Measurements from ENCODE around the gene XPNPEP1.

XPNPEP1 gene

DNA sequence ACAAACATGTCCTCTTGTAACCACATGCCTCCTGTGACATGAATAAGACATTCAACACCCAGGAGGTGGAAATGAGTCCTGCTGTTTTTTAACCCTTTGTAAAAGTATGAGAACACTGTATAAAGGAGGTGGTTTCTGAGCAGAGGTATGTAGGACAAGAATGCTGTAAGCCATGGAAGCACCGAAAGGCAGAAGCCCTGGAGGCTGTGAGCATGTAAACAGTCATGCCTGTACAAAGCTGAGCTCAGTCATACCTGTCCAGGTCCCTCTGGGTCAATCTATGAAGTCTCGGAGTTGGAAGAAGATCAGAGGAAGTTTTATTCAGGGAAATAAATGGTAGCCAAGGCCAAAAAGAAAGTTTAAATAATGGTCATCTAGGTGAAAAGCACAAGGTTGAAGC, 34.7 kb upstream of the XPNPEP1 start:
- no peak for DNase-seq
- no peak for ATAC-seq
- H3K27me3 Mint-ChIP-seq = no peaks in the 10 kb centered on the region
- no peaks in the 10 kb centered on the region for H3K9me3 Mint-ChIP-seq
- no peak overlapping the region for H3K27ac Mint-ChIP-seq
- H3K4me1 Mint-ChIP-seq = peaks cover 6% of the 10 kb centered on the region
- no peak overlapping the region for H3K4me3 Mint-ChIP-seq

DNA sequence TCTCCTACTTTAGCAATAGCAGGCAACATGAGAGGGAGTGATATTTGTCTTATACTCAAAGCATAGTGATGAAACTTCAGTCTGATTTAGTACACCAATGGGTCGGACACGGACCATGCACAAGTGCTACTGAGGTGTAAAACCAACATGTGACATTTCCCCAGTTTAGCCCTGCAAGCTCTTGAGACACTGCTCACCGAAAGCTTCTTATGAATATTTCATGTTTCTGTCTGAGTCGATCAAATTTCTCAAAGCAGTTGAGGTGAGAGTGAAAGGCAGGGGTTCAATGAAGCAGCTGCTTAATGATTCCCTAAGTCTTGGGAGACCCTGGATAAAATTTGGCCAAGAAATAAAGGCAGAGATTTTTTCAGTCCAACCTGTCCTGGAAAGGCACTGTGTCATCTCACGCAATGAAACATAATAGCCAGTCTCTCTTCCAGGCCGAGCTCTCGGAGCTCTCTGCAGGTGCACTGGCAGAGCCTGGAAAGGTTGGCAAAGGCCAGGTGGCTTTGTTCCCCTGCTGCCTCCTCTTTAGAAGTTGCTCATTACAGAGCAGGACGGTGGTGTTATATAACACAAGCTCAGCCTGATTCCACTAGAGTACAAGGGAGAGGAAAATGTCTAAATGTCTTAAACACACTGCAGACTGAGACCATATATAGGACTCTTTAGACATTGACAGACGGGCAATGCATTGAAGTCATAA, 33.9 kb upstream of the XPNPEP1 start:
- peaks cover 9% of the 10 kb centered on the region for H3K4me1 Mint-ChIP-seq
- ATAC-seq (no peak), DNase-seq (no peak)
- no peak overlapping the region for H3K4me3 Mint-ChIP-seq
- no peaks in the 10 kb centered on the region for H3K27me3 Mint-ChIP-seq
- no peak overlapping the region for H3K27ac Mint-ChIP-seq
- H3K9me3 Mint-ChIP-seq = no peaks in the 10 kb centered on the region

DNA sequence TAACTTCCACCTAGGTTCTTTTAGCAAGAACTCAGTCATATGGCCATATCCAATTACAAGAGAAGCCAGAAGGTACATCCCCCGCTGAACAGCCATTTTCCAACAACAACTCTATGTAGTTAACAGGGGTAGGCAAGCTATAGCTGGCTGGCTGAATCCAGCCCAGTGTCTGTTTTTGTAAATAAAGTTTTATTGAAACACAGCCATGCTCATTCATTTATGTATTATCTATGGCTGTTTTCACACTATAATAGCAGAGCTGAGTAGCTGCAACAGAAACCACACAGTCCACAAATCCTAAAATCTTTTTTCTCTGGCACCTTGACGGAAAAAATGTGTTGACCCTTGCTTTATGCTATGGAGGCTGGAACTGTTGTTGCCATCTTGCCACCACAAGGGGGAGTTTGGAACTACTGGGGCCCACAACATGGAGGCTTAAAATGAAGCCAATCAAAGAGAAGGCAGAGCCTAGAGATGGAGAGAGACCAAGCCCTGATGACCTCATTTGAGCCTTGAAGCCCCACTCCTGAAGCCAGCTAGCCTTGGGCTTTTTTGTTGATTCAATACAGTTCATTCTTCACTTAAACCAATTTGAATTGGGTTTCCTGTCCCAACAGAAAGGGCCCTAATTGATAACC, 33.3 kb upstream of the XPNPEP1 start:
- H3K9me3 Mint-ChIP-seq = no peaks in the 10 kb centered on the region
- DNase-seq (peak; percentile 17 to 49), ATAC-seq (peak; percentile 82)
- no peak overlapping the region for H3K27ac Mint-ChIP-seq
- no peak overlapping the region for H3K4me3 Mint-ChIP-seq
- no peaks in the 10 kb centered on the region for H3K27me3 Mint-ChIP-seq
- peaks cover 9% of the 10 kb centered on the region for H3K4me1 Mint-ChIP-seq

DNA sequence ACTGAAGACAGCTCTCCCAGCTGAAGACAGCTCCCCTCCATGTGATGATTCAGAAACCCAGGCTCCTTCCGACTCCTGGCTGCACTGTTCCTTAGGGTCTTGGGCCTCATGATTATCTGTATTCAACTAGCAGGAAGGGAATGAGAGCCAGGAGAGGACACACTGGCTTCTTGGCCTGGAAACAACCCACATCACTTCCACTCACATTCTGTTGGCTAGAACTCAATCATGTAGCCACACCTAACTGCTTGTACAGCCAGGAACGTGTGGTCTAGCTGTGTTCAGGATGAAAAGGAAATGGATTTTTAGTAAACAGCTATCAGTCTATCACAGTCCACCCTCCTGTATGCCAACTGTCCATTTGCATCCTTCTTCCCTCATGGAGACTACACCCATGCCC, 30.5 kb upstream of the XPNPEP1 start:
- H3K4me1 Mint-ChIP-seq = peaks cover 9% of the 10 kb centered on the region
- DNase-seq (no peak), ATAC-seq (no peak)
- H3K9me3 Mint-ChIP-seq = no peaks in the 10 kb centered on the region
- no peak overlapping the region for H3K4me3 Mint-ChIP-seq
- peak overlapping the region in 1 of 2 donors; percentile 6 for H3K27ac Mint-ChIP-seq
- H3K27me3 Mint-ChIP-seq = no peaks in the 10 kb centered on the region

DNA sequence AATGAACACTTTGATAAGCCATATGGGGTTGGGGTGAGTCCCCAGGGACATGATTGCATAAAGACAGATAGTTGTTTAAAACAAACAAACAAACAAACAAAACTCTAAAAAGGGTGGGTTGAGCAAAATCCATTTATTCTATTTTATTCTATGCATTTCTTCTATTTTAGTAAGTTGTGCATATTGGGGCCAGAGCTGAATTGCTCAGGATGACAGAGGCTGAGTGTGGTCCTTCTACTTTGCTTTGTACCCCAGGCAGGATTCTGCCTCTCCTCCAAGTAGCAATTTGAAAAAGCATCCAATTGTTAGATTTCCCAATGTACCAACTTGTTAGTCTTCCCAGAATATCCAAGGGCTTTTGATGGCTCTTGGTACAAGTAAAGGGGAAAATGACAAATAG, 29.2 kb upstream of the XPNPEP1 start:
- ATAC-seq (no peak), DNase-seq (no peak)
- H3K4me3 Mint-ChIP-seq = no peak overlapping the region
- no peak overlapping the region for H3K27ac Mint-ChIP-seq
- no peaks in the 10 kb centered on the region for H3K27me3 Mint-ChIP-seq
- H3K9me3 Mint-ChIP-seq = no peaks in the 10 kb centered on the region
- H3K4me1 Mint-ChIP-seq = peaks cover 9% of the 10 kb centered on the region

DNA sequence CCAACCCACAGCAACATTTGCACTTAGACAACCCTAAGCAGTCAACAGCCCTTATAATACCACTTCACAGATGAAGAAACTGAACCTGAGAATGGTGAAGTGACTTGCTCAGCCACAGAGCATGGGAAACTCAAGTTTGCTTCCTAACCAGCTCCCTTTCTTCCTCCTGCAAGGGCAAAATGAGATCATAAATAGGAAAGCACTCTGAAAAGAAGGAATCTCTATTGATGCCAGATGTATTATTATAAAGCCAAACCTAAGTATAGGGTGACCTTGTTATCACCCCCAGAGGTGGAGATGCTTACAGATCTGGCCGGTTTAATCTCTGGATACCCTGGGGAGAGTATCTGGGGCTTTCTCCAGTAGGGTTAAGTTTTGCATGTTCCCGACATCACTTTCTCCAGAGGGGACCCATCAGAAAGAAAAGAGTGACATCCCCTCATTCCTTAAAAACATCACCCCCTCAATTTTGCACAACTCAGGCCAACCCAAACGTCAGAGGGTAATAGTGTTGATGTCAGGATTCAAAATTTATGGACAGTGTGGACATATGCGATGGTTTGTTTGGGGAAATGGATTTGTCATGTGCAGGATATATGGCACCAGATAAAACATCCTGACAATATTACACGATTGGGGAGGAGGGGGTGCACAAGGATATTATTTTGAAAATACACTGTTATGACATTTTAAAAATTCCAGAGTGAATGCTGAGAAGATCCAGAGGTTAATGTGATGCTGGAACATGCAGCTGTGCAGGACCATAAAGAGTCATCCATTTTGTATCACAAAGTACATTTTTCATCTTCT, 24.0 kb upstream of the XPNPEP1 start:
- DNase-seq (no peak), ATAC-seq (no peak)
- Mint-ChIP-seq H3K4me1 (no peaks in the 10 kb centered on the region), H3K9me3 (no peaks in the 10 kb centered on the region), H3K27me3 (no peaks in the 10 kb centered on the region), H3K27ac (no peak overlapping the region), H3K4me3 (no peak overlapping the region)

DNA sequence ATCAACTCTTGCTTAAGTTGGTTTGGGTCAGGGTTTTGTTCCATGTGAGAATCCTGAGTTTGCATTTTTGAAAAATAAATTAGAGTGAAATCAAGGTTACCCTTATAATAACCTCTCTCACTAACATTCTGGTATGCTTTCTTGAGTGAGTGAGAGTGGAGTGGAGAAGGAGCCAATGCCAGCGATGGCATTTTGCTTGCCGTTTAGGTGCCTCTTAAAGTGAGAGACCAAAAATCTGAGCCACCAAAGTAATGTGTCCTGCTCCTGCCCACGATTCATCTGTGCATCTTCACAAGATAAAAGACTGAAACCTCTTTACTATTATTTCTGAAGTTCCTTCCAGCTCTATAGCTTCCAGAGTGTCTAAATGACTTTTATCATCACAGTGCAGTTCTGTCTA, 23.4 kb upstream of the XPNPEP1 start:
- DNase-seq (no peak), ATAC-seq (no peak)
- H3K27ac Mint-ChIP-seq = no peak overlapping the region
- H3K27me3 Mint-ChIP-seq = no peaks in the 10 kb centered on the region
- H3K4me3 Mint-ChIP-seq = no peak overlapping the region
- no peaks in the 10 kb centered on the region for H3K4me1 Mint-ChIP-seq
- no peaks in the 10 kb centered on the region for H3K9me3 Mint-ChIP-seq

DNA sequence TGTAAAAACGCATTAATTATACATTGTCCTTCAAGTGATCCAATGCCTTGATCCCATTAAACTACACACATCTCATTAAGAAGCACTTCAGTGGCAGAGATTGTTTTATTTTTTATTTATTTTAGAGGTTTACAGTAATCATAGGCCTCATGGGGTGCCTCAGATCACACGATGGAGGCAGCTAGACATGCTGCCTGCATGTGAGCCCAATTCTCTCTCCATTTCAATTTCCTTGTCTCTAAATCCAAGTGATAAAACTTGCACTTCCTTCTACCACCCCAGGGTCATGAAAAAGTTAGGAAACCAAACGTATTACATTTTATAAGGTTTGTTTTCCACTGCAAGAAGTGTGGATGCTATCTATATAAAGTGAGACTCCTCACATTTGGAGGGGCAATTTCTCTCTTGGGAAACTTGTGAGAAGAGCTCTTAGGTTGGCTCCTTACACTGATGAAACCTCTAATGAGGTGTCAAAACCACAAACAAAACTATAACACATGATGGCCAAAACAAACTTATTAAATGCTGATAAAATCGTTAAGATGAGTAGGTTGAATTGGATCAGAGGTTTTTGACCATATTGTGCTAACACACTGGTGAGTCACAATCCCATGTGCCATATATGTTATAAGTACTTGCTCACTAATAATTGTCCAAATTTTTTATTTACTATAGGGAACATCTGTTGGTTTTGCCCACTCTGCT, 22.3 kb upstream of the XPNPEP1 start:
- Mint-ChIP-seq H3K27me3 (no peaks in the 10 kb centered on the region), H3K9me3 (no peaks in the 10 kb centered on the region), H3K4me3 (no peak overlapping the region), H3K4me1 (no peaks in the 10 kb centered on the region), H3K27ac (no peak overlapping the region)
- ATAC-seq = no peak
- DNase-seq = no peak

DNA sequence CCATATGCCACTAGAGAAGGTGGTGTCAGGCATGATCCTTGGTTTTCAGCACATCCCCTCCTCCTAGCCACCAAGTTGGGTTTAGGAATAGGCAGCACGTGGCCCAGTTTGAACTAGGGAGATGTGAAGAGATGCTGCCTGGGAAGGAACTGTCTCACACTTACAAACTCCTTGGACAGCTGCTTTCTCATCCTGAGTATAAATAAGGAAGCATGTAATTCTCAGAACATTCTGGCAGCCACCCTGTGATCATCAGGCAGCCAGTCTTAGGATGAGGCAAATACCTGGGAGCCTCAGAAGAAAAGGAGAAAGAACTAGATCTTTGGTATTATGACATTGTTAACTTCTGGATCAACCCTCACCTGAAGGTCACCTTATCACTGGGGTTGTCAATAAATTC, 21.3 kb upstream of the XPNPEP1 start:
- no peaks in the 10 kb centered on the region for H3K9me3 Mint-ChIP-seq
- DNase-seq (no peak), ATAC-seq (no peak)
- no peak overlapping the region for H3K27ac Mint-ChIP-seq
- peaks cover under 1% of the 10 kb centered on the region for H3K4me1 Mint-ChIP-seq
- H3K27me3 Mint-ChIP-seq = no peaks in the 10 kb centered on the region
- no peak overlapping the region for H3K4me3 Mint-ChIP-seq

DNA sequence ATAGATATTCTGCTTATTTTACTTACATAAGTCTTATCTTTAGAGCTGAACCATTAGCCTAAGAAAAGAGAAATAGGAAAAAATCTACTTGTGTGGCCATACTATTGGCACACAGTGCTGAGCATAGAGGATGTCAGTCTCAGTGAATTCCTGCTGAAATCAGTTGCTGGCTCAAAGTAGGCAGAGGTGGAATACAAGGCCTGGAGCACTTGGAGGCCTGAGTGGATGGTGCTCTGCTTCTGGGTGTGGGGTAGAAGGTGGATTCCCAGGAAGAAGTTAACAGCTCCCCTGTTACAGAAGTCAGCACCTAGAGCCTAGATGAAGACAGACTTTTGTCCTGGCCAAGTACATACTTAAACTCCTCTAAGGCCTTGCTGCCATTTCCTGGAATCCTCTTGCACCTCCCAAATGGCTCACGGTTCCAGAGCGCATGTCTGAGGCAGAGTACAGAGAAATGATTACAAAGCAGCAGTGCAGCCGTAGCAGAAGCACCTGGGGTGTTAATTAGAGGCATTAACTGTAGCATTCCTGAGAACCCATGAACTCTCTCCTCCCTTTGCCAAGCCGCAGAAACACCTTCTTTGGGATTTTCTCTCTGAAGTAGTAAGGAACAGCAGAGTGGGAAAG, 18.0 kb upstream of the XPNPEP1 start:
- Mint-ChIP-seq H3K27ac (no peak overlapping the region), H3K9me3 (no peaks in the 10 kb centered on the region), H3K27me3 (no peaks in the 10 kb centered on the region), H3K4me1 (peaks cover 33% of the 10 kb centered on the region), H3K4me3 (no peak overlapping the region)
- ATAC-seq (no peak), DNase-seq (no peak)

DNA sequence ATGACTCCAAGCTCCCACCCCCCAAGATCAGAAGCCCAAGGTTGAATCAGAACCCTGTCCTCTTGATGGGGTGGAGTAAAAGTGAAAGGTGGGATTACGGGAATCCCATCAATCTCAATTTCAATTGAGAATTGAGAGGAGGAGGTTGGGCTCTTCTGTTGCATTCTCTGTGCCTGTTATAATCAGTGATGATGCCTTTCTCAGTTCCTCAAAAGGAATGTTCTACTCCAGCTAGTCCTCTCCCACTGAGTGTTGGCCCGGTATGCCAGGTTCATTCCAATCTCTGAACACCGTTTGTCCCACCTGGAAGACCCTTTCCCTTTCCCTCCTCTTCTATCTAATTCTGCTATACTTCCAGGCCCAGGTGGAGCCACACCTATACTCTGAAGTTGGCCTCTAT, 17.2 kb upstream of the XPNPEP1 start:
- H3K27ac Mint-ChIP-seq = no peak overlapping the region
- peaks cover 41% of the 10 kb centered on the region for H3K4me1 Mint-ChIP-seq
- no peak overlapping the region for H3K4me3 Mint-ChIP-seq

DNA sequence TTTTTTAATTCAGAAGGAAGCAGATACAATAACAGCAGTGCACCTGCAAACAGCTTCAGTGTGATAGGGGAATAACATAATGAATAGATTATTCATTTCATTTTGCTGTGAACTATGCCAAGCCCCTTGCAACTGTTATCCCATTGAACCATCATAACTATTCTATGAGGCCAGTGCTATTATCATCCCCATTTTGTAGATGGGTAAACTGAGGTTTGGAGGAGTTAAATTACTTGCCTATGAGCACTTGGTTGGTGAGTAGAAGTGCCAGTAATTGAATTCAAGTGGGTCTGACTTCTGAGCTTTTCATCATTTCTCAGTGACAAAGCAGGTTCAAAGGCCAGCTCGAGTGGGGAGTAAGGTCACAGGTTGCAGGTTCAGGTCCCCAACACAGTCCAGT, 16.8 kb upstream of the XPNPEP1 start:
- no peaks in the 10 kb centered on the region for H3K9me3 Mint-ChIP-seq
- ATAC-seq (no peak), DNase-seq (no peak)
- H3K4me1 Mint-ChIP-seq = peaks cover 45% of the 10 kb centered on the region
- H3K27me3 Mint-ChIP-seq = no peaks in the 10 kb centered on the region
- H3K4me3 Mint-ChIP-seq = no peak overlapping the region
- H3K27ac Mint-ChIP-seq = no peak overlapping the region

More for the DNA sequence above, 17.2 kb upstream of the XPNPEP1 start:
- ATAC-seq = no peak
- no peaks in the 10 kb centered on the region for H3K27me3 Mint-ChIP-seq
- H3K9me3 Mint-ChIP-seq = no peaks in the 10 kb centered on the region
- DNase-seq = no peak

DNA sequence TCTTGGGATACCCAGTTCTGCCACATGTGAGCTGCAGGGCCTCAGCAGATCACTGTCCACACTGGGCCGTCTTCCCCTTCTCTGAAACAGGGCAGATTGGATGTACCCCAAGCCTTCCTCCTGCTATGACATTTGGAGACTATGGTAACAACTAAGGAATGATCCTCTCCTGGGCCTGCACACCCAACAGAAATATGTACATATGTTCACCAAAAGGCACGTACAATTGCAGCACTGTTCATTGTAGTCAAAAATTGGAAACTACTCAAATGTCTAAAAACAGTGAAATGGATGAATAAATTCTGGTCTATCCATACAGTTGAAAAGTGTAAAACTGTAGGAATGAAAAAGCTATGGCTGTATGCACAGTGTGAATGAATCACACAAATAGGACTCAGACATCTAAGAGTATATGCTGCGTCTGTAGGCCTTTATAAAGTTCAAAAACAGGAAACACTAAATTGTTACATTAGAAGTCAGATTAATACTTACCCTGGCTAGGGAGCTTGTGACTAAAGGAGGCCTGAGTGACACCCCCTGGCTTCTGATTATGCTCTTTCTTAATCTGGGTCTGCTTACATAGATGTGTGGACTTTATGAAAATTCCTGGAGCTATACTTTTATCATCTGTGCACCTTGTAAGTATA, 16.1 kb upstream of the XPNPEP1 start:
- H3K9me3 Mint-ChIP-seq = no peaks in the 10 kb centered on the region
- no peak for ATAC-seq
- no peak overlapping the region for H3K4me3 Mint-ChIP-seq
- no peak for DNase-seq
- peaks cover 52% of the 10 kb centered on the region for H3K4me1 Mint-ChIP-seq
- no peaks in the 10 kb centered on the region for H3K27me3 Mint-ChIP-seq
- no peak overlapping the region for H3K27ac Mint-ChIP-seq

DNA sequence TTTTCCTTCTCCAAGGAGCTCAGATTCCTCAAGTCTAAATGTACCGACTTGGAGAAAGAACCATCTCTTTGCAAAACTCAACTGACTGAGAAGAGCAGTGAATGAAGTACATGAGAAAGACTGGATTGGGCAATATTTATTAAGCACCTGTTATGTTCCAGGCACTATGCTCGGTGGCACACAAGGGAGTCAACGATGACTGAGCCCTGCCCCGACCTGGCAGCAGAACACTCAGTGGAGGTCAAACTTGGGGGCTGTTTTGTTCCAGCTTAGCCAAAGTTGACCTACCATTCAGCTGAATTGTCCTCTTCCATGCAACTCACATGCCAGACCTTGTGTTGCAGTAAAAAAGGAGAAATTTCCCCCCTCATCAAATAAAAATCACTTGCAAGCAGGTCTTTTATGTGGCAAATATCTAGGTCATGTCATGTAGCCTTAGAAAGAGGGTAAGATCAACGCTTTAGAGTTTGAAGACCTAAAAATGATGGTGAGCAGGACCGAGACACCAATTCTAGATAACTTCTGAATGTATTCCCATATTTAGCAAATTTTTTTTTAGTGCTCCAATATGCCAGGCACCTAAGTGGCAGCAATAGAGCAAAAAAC, 14.3 kb upstream of the XPNPEP1 start:
- no peak for DNase-seq
- no peak overlapping the region for H3K27ac Mint-ChIP-seq
- H3K4me3 Mint-ChIP-seq = no peak overlapping the region
- H3K9me3 Mint-ChIP-seq = no peaks in the 10 kb centered on the region
- H3K4me1 Mint-ChIP-seq = peaks cover 71% of the 10 kb centered on the region
- H3K27me3 Mint-ChIP-seq = no peaks in the 10 kb centered on the region
- ATAC-seq = no peak
